Activated T-cell treated with anti-CD3 and anti-CD28 coated beads, Interleukin-2, amount 50 U/mL, for 24 hours (primary cell): ENCODE measurements around the gene HCLS1.
A peak's percentile ranks its signal among the peaks of the same experiment; 100 is the strongest.

Source experiments
- DNase-seq: peaks from one replicate; pipeline ENCODE4 v3.0.0-alpha.2; 2020
- H3K27ac Mint-ChIP-seq: 2 replicates; pipeline ENCODE4 v1.8.0; 2020; ENCODE audit warnings: mild to moderate bottlenecking, mixed read lengths
- H3K27me3 Mint-ChIP-seq: 2 replicates; pipeline ENCODE4 v1.8.0; 2020; ENCODE audit warnings: mixed read lengths
- H3K36me3 Mint-ChIP-seq: 2 replicates; pipeline ENCODE4 v1.8.0; 2020; ENCODE audit warnings: low read depth, mixed read lengths
- H3K4me1 Mint-ChIP-seq: 2 replicates; pipeline ENCODE4 v1.8.0; 2020; ENCODE audit warnings: low read depth, mixed read lengths
- H3K4me3 Mint-ChIP-seq: 2 replicates; pipeline ENCODE4 v1.8.0; 2020; ENCODE audit warnings: mild to moderate bottlenecking, moderate library complexity, mixed read lengths
- H3K9me3 Mint-ChIP-seq: 2 replicates; pipeline ENCODE4 v1.8.0; 2020; ENCODE audit warnings: mixed read lengths

Gene HCLS1

DNA sequence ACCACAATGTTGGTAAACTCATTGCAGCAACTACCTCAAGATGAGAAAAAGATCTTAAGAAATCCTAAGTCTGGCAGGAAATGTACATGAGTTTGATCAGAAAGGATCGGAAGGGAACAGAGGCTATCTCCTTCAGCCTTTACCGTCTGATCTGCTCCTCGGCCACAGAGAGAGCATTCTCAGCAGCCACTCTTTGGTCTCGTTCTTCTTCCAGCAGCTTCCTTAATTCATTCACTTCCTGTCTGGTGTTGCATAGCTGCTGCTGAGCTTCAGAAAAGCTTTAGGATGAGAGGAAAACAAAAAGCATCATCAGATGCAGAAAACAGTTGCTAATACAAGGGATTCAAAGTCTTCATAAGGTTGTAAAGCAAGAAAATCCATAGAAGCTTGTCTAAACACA is 6.6 kb upstream of the HCLS1 start:
- Mint-ChIP-seq H3K27me3 (no peaks in the 10 kb centered on the region), H3K36me3 (peaks cover 84% of the 10 kb centered on the region), H3K9me3 (no peaks in the 10 kb centered on the region), H3K4me1 (no peaks in the 10 kb centered on the region), H3K27ac (no peak overlapping the region), H3K4me3 (no peak overlapping the region)
- no peak for DNase-seq

DNA sequence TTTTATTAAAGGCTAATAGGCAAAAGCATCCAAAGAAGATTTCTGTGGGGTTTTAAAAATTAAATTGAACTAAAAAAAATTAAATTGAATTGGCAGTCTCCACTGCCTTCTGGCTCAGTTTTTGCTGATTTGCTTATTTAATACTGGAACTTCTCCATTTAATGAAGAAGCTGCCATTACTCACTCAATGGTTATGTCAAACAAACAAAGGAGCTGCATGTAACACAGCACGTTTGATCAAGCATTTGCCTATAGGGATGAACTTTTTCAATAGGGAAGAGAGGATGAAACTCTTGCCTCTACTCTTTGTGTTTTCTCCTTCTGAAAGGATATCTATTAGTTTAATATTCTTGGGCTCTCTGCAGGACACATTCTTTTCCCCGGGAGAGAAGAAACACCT is 4.8 kb upstream of the HCLS1 start:
- Mint-ChIP-seq H3K4me1 (peaks cover 11% of the 10 kb centered on the region), H3K36me3 (peaks cover 86% of the 10 kb centered on the region), H3K9me3 (peaks cover 5% of the 10 kb centered on the region), H3K4me3 (no peak overlapping the region), H3K27ac (no peak overlapping the region), H3K27me3 (no peaks in the 10 kb centered on the region)
- DNase-seq, result no peak

DNA sequence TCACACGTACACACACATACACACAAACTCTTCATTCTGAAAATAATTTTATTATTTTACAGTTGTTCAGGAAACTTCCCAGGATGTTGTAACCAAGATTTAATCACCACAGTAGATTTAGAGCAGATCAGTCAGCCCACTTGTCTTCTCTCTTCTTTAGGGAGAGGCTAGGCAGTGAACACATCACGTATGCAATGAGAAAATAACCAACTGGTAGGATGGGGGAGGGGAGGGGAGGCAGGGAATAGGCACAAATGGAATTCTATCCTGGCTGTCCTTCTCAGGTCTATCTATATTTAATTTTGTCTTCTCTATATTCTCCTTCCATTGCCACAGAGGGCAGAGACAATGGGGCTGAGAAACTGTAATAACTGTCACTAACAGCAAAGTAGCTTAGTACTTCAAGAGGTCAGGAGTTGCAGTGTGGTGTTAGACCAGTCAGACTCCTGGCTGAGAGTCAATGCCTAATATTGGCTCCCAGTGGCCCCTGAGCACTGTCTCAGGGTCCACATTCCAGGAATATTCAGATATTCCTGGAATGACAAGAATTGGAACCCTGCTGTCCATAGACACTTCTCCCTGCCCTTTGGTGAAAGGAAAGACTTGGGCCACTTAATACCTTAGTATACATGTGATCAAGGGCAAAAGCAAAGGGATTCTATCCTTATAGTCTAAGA is 2.6 kb upstream of the HCLS1 start:
- Mint-ChIP-seq H3K27me3 (no peaks in the 10 kb centered on the region), H3K4me3 (no peak overlapping the region), H3K9me3 (peaks cover 5% of the 10 kb centered on the region), H3K27ac (no peak overlapping the region), H3K4me1 (peaks cover 30% of the 10 kb centered on the region), H3K36me3 (peaks cover 90% of the 10 kb centered on the region)
- no peak for DNase-seq

DNA sequence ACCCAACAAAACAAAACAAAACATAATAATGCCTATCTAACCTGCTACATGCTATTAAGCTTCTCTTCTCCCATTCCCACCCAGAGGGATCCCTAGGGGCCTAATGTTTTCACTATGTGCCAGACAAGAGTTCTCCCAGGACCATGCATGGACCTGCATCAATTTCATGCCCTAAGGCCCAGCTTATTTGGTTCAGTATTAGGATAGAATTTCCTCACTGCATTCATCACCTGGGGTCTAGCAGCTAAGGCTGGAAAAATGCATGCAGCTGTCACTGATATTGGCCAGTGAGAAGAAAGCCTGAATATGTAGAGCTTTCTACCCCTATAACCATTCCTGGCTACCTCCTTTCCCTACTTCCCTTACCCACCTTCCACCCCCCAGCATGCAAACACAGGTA is 2.0 kb upstream of the HCLS1 start:
- H3K4me1 Mint-ChIP-seq, result peaks cover 36% of the 10 kb centered on the region
- no peak for DNase-seq
- H3K9me3 Mint-ChIP-seq, result peaks cover 5% of the 10 kb centered on the region
- peaks cover 90% of the 10 kb centered on the region for H3K36me3 Mint-ChIP-seq
- no peaks in the 10 kb centered on the region for H3K27me3 Mint-ChIP-seq
- no peak overlapping the region for H3K27ac Mint-ChIP-seq
- no peak overlapping the region for H3K4me3 Mint-ChIP-seq

DNA sequence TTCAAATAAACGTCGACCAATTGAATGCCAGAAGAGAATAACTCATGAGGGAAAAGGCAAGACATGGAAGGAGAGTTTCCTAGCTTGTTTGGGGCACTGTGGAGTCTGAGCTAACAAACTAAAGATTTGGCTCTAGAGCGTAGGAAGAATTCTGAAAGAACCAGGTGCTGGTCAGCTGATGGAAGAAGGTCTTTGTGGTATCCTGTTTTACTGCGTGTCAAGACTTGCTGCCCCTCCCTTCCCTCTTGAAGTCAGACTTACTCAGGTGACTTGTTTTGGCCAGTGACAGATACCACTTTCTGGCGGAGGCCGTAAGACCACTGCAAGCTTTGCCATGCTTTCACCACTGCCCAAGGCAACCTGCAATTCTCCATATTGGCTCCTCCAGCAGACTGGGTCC is 673 bp upstream of the HCLS1 start:
- Mint-ChIP-seq H3K27ac (peak overlapping the region; percentile 99), H3K4me3 (peak overlapping the region; percentile 95), H3K9me3 (peaks cover 5% of the 10 kb centered on the region), H3K36me3 (peaks cover 90% of the 10 kb centered on the region), H3K4me1 (peaks cover 47% of the 10 kb centered on the region), H3K27me3 (no peaks in the 10 kb centered on the region)
- DNase-seq, result no peak

DNA sequence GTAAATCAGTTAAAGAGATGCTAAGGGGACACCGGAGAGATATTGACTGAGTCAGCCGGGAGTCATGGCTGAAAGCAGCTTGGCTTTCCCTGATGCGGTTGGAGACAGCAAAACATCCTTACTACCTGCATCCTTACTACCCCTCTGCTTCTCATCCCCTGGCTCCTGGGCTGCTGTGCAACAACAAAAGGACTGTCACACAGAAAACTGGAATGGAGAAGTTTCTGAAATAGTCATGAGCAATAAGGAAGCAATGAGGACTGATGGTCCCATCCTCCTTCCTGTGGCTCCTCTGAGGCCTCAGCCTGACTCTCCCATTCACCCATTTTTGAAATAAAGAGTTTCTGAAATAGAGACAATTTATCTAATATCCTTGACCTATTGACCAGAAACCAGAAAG is 1.1 kb downstream of the HCLS1 start:
- Mint-ChIP-seq H3K9me3 (peaks cover 5% of the 10 kb centered on the region), H3K4me1 (peaks cover 60% of the 10 kb centered on the region), H3K27me3 (no peaks in the 10 kb centered on the region), H3K27ac (peak overlapping the region; percentile 99), H3K36me3 (peaks cover 89% of the 10 kb centered on the region), H3K4me3 (peak overlapping the region; percentile 95)
- DNase-seq, result no peak

DNA sequence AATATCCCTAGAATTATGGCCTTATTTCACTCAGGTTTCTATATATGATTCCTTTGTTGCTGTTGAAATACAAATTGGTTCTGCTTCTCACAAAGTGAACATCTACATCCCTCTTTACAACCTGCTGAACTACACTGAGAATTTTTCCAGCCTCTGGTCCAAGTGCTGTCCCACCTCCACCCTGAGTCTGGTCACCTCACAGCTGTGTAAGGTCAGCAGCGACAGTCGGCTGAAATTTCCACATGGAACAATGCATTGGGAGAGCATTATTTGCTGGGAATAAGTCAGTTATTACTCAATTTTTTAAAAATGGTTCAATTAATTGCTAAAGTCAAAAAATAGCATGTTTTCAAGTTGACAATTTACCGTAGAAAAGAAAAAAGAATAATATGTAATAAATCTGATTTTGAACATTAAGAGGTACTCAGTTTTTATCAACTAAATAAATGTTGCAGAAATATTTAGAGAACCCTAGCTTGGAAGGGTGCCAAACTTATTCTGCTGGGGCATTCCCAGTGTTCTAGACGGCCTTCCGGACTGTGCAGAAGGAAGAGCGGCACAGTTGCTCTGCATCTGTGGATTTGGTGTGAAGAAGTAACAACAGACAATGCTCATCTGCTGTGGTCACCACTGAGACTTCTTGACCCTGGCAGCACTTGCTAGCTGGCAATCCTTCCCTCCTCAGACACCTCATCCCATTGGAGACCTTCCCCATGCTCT is 1.8 kb downstream of the HCLS1 start:
- Mint-ChIP-seq H3K9me3 (peaks cover 5% of the 10 kb centered on the region), H3K27me3 (no peaks in the 10 kb centered on the region), H3K27ac (peak overlapping the region; percentile 99), H3K4me1 (peaks cover 67% of the 10 kb centered on the region), H3K36me3 (peaks cover 89% of the 10 kb centered on the region), H3K4me3 (peak overlapping the region; percentile 95)
- no peak for DNase-seq

DNA sequence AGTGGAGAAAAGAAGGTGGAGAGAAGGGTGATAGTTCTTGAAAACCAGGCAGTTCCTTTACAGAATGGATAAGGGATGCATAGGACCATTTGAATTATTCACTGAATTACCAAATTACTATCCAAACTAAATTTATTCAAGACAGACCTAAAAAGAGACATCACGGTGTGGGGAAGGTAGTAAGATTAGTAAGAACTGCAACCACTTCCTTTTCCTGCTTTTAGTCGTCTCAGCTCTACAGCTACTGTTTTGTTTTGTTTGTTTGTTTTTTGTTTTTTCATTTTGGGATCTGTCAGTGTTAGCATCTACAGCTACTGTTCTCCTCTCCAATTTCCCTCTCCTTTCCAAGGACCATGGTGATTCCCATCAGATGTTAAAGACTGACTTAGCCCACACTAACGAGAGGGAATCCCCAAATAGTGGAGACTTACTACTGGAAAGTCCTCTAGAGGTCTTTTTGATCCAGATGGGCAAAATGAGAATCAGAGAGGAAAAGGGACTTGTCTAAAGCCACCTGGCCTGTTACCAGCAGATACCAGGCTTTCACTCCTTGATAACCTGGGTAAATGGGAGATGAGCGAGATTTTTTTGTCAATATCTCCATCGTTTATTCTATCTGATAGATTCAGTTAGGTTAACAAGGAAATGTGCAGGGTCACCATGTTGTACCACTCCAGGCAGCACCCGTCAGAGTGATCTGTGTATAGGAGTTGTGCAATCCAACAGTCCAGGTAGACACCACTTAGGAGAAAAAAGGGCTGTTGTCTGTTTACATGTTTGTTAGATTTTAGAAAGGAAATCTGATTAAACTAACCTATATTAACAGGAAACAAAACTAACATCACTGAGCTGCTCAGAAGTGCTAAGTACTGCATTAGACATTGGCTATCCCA is 6.0 kb downstream of the HCLS1 start:
- H3K27ac Mint-ChIP-seq, result peak overlapping the region; percentile 92

DNA sequence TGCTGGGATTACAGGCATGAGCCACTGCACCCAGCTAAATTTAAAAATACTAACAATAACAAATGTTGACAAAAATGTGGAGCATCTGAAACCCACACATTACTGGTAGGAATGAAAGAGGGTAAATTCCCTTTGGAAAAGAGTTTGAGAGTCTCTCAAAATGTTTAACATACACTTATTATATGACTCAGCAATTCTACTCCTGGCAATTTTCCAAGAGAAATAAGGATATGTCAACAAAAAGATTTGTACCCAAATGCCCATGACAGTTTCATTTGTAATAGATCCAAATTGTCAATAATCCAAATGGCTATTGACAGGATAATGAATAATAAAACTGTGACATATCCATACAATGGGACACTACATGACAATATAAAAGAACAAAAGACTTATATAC is 9.0 kb downstream of the HCLS1 start:
- H3K27ac Mint-ChIP-seq, result peak overlapping the region; percentile 67
- H3K9me3 Mint-ChIP-seq, result no peaks in the 10 kb centered on the region
- no peak for DNase-seq
- peaks cover 68% of the 10 kb centered on the region for H3K4me1 Mint-ChIP-seq
- no peak overlapping the region for H3K4me3 Mint-ChIP-seq
- peaks cover 91% of the 10 kb centered on the region for H3K36me3 Mint-ChIP-seq
- no peaks in the 10 kb centered on the region for H3K27me3 Mint-ChIP-seq

More for the DNA sequence above, 6.0 kb downstream of the HCLS1 start:
- Mint-ChIP-seq H3K27me3 (no peaks in the 10 kb centered on the region), H3K4me1 (peaks cover 87% of the 10 kb centered on the region), H3K36me3 (peaks cover 98% of the 10 kb centered on the region), H3K9me3 (no peaks in the 10 kb centered on the region), H3K4me3 (peak overlapping the region; percentile 47)
- DNase-seq, result no peak

DNA sequence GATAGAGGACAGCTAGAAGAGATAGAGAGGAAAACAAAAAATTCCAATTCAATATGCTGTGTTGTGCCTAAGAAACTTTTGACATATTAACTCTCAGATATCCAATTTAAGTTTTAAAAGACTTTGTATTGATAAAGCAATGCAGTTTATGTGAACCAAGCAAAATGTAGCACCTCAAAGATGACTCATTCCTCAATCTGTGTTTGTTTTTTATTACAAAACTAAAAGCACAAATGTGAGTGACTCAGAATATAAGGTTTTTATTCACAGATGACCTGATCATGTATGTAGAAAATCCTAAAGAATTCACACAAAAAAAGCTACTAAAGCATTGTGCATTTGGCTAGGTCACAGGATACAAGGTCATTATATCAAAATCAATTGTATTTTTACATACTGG is 11.1 kb downstream of the HCLS1 start:
- H3K27ac Mint-ChIP-seq, result no peak overlapping the region
- H3K9me3 Mint-ChIP-seq, result no peaks in the 10 kb centered on the region
- H3K27me3 Mint-ChIP-seq, result no peaks in the 10 kb centered on the region
- H3K4me1 Mint-ChIP-seq, result peaks cover 53% of the 10 kb centered on the region
- no peak overlapping the region for H3K4me3 Mint-ChIP-seq
- peaks cover 81% of the 10 kb centered on the region for H3K36me3 Mint-ChIP-seq
- DNase-seq, result no peak

DNA sequence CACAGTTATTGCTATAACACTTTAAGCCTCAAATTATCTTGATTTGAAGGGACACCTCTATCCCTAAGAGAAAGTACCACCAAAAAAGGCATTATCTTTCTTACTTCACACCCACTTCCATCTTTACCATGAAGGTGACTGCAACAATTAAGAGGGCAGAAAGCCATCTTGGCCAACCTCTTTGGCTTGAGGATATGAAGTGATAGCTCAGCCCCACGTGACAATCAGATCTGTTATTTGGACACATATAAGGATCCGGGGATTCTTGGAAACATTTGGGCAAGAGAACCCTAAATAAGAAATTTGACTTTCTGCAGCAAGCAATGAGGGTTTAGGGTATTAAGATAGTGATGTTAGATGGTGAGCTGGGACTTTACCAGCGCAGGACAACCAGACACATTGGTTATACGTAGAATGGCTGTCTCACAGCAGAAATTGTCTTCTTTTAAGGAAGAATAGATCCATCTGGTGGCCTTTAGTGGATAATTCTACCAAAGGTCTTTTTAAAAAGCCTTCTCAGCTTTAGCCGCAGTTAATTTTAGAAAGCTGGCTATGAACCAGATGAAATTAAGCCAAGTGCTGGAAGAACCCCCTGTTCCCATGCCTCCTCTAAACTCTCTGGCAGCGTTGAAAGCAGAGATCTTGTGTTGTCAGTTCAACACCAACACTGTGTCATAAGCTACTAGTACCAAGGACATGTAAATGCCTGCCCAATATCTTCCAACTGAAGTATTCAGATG is 12.3 kb downstream of the HCLS1 start:
- Mint-ChIP-seq H3K4me3 (no peak overlapping the region), H3K27ac (peak overlapping the region; percentile 71), H3K4me1 (peaks cover 41% of the 10 kb centered on the region), H3K27me3 (no peaks in the 10 kb centered on the region), H3K36me3 (peaks cover 81% of the 10 kb centered on the region), H3K9me3 (no peaks in the 10 kb centered on the region)
- no peak for DNase-seq

DNA sequence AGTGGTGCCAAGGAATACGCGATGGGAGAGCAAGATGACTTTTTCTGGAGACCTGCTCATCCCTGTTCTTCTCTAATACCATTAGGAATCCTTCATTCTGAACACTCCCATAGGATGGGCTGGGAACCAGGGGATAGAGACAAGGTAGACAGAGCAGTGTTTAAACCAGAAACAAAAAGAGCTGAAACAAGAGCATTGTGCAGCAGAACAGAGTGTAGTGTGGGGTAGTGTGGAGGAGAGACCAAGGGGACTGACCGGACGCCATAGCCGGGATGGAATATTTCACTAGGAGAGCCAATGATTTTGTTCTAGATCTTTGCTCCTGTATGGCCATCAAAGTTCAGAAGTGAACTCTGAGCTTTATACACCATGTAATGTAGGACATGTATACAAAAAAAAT is 15.6 kb downstream of the HCLS1 start:
- peaks cover 25% of the 10 kb centered on the region for H3K4me1 Mint-ChIP-seq
- no peak for DNase-seq
- no peaks in the 10 kb centered on the region for H3K27me3 Mint-ChIP-seq
- peaks cover 79% of the 10 kb centered on the region for H3K36me3 Mint-ChIP-seq
- no peak overlapping the region for H3K4me3 Mint-ChIP-seq
- no peaks in the 10 kb centered on the region for H3K9me3 Mint-ChIP-seq
- peak overlapping the region; percentile 6 for H3K27ac Mint-ChIP-seq

DNA sequence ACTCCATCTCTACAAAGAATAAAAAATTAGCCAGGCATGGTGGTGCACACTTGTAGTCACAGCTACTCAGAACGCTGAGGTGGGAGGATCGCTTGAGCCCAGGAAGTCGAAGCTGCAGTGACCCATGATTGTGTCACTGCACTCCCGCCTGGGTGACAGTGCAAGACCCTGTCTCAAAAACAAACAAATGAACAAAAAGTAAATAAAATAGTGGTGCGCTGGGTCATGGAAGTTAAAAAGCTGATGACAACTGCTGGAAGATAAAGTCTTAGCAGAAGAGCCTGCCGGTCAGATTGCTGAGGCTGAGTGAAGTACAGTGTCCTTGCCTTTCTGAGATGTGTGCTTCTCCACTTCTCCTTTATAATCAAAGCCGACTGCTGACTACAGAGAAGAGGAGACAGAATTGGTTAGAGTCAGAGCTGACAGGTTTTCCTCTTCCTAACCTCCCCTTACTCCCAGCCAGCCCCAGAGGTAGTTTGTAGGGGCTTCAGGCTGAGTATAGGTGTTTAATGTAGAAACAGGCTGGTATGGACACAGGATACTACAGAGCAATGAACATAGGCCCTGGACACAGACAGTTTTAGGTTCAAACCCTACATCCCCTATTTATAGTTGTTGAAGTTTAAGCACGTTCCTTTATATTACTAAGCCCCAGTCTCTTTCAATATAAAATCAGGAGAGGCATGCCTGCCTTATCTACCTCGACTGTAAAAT is 17.9 kb downstream of the HCLS1 start:
- Mint-ChIP-seq H3K27me3 (no peaks in the 10 kb centered on the region), H3K4me3 (no peak overlapping the region), H3K9me3 (no peaks in the 10 kb centered on the region), H3K36me3 (peaks cover 85% of the 10 kb centered on the region), H3K27ac (peak overlapping the region; percentile 61), H3K4me1 (peaks cover 20% of the 10 kb centered on the region)
- DNase-seq, result no peak

DNA sequence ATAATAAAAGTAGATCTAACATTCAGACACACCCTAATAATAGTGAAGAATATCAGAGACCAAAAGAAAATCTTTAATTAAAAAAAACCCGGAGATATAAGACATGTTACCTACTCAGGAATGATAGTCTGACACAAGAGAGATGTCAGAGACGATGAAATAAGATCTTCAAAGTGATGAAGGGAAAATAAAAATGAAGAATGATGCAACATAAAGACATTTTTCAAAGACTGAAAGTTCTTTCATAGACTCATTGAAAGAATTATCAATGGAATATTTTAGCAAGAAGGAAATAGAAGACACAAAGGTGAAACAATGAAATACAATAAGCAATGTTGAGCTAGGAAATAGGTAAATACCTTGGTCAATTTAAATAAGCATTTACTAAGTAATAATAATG is 19.6 kb downstream of the HCLS1 start:
- Mint-ChIP-seq H3K27ac (peak overlapping the region; percentile 89), H3K9me3 (no peaks in the 10 kb centered on the region), H3K36me3 (peaks cover 93% of the 10 kb centered on the region), H3K4me3 (no peak overlapping the region), H3K27me3 (no peaks in the 10 kb centered on the region), H3K4me1 (peaks cover 21% of the 10 kb centered on the region)
- DNase-seq, result no peak
